Measurements from ENCODE around the gene SRRM1. TPM values are rescaled to one million over a fixed set of nuclear protein-coding genes. Genes with fewer than 3 reads are reported as not detected.

SRRM1 gene
- total and polyA plus RNA-seq, 2 experiments from 2014 or later = 118 to 666 TPM

GRCh38 chr1:24713736-24714135 is 70.6 kb downstream of the SRRM1 start (continued):
- TF ChIP-seq ZNF462 (CRISPR knock-in tag; IDR thresholded peaks at IDR 0.05) (no peak), CTCF (conservative IDR thresholded peaks at IDR 0.05; ENCODE audit: low read depth in 2 of 2) (no peak), NANOG (IDR thresholded peaks at IDR 0.05; ENCODE audit: borderline replicate concordance) (no peak), EZH2phosphoT487 (IDR thresholded peaks at IDR 0.05; ENCODE audit: unreplicated experiment) (no peak), CREB1 (CRISPR knock-in tag; IDR thresholded peaks at IDR 0.05; ENCODE audit: low read depth) (no peak), ZNF114 (CRISPR knock-in tag; IDR thresholded peaks at IDR 0.05) (no peak)

GRCh38 chr1:24714859-24715520 is 71.9 kb downstream of the SRRM1 start:
- Mint-ChIP-seq H3K4me1 (no peaks in the 10 kb centered on the region; the same call in 2 of the 3 replicates), H3K9me3 (no peaks in the 10 kb centered on the region), H3K4me3 (no peak overlapping the region), H3K36me3 (ENCODE audit: low read depth) (no peaks in the 10 kb centered on the region), H3K27me3 (ENCODE audit: insufficient read depth, low read depth, poor library complexity) (peaks cover 9% of the 10 kb centered on the region), H3K27ac (no peak overlapping the region)
- ATAC-seq (no peak), DNase-seq (ENCODE audit: low spot score) (no peak)
- H3K79me2 ChIP-seq (replicated peaks; ENCODE audit: insufficient read depth) = no peaks in the 10 kb centered on the region
- no peaks in the 10 kb centered on the region for H3K27me3 ChIP-seq (ENCODE audit: insufficient read depth)
- no peak overlapping the region for H3K27ac ChIP-seq (ENCODE audit: low read depth)
- H3F3A ChIP-seq (replicated peaks; ENCODE audit: low read depth) = no peaks in the 10 kb centered on the region
- H3K36me3 ChIP-seq (ENCODE audit: insufficient read depth) = no peaks in the 10 kb centered on the region
- H2AFZ ChIP-seq = no peak overlapping the region
- no peak overlapping the region for H3K4me2 ChIP-seq
- no peak overlapping the region for H3K4me3 ChIP-seq
- H3K4me1 ChIP-seq (ENCODE audit: insufficient read depth) = no peaks in the 10 kb centered on the region
- H4K20me1 ChIP-seq (replicated peaks; ENCODE audit: insufficient read depth) = no peaks in the 10 kb centered on the region
- H3K9me2 ChIP-seq (ENCODE audit: insufficient read depth) = no peaks in the 10 kb centered on the region
- TF ChIP-seq ZNF462 (CRISPR knock-in tag; IDR thresholded peaks at IDR 0.05) (no peak), EZH2phosphoT487 (IDR thresholded peaks at IDR 0.05; ENCODE audit: unreplicated experiment) (no peak), EZH2 (IDR thresholded peaks at IDR 0.05; ENCODE audit: low read depth, unreplicated experiment) (no peak)
